Measurements from ENCODE around the gene PXK. TPM values are rescaled to one million over a fixed set of nuclear protein-coding genes. Genes with fewer than 3 reads are reported as not detected.
"Not testable (repeated sequence)": the region's sequence is repeated elsewhere in the genome, so short reads cannot be mapped to it uniquely, and the experiment has no call there.

Gene PXK
- total and polyA plus RNA-seq, 4 donors: 6.0 to 15.9 (median 12.6) TPM

GRCh38 chr3:58434990-58435389, 102.3 kb downstream of the PXK start:
- H3K9ac ChIP-seq (ENCODE audit: low read depth in 1 of 2, low read length in 2 of 2): no peak overlapping the region
- peak; percentile 44 for TF ChIP-seq NR2F2 (IDR thresholded peaks at IDR 0.05)
- no peak for TF ChIP-seq GABPA (IDR thresholded peaks at IDR 0.05 in 1 of 2, conservative IDR thresholded peaks at IDR 0.05 in 1 of 2)
- peak; percentile 84 for TF ChIP-seq REST (IDR thresholded peaks at IDR 0.05)
- peaks cover 4 to 15% (median 11%) of the 10 kb centered on the region in 4 donors for H3K4me1 ChIP-seq (ENCODE audit: control insufficient read depth in 4 of 4, insufficient read depth in 4 of 4, low read length in 3 of 4)
- no peak overlapping the region for H3K4me3 ChIP-seq (ENCODE audit: low read depth in 1 of 3, low read length in 3 of 3)
- 88% methylated on average over 1 of the region's 1 CpG for WGBS
- H3K27ac ChIP-seq (ENCODE audit: low read depth in 1 of 2, low read length in 2 of 2): peak overlapping the region in 1 of 2 donors; percentile 42
- H3K9me3 ChIP-seq (ENCODE audit: control insufficient read depth in 4 of 4, low read length in 3 of 4): no peaks in the 10 kb centered on the region
- H3K27me3 ChIP-seq (ENCODE audit: control insufficient read depth in 4 of 4, insufficient read depth in 4 of 4, low read length in 3 of 4): no peaks in the 10 kb centered on the region
- H3K36me3 ChIP-seq (ENCODE audit: control insufficient read depth in 4 of 4, insufficient read depth in 3 of 4, low read depth in 1 of 4, low read length in 3 of 4): peaks cover 2 to 17% (median 8%) of the 10 kb centered on the region in 4 donors
- DNase-seq (ENCODE audit: low spot score): no peak

- H3K9me3 ChIP-seq (ENCODE audit: control insufficient read depth in 4 of 4, low read length in 3 of 4); H3K36me3 ChIP-seq (ENCODE audit: control insufficient read depth in 4 of 4, insufficient read depth in 3 of 4, low read depth in 1 of 4, low read length in 3 of 4); DNase-seq (ENCODE audit: low spot score); H3K27ac ChIP-seq (ENCODE audit: low read depth in 1 of 2, low read length in 2 of 2); H3K4me3 ChIP-seq (ENCODE audit: low read depth in 1 of 3, low read length in 3 of 3); H3K27me3 ChIP-seq (ENCODE audit: control insufficient read depth in 4 of 4, insufficient read depth in 4 of 4, low read length in 3 of 4); H3K9ac ChIP-seq (ENCODE audit: low read depth in 1 of 2, low read length in 2 of 2): not testable (repeated sequence)
- WGBS: 89% methylated on average over 8 of the region's 8 CpGs
- peaks cover 4 to 15% (median 11%) of the 10 kb centered on the region in 4 donors for H3K4me1 ChIP-seq (ENCODE audit: control insufficient read depth in 4 of 4, insufficient read depth in 4 of 4, low read length in 3 of 4)
These were observed 104.6 kb downstream of the PXK start for GRCh38 chr3:58437276-58437675.

- H3K4me3 ChIP-seq (ENCODE audit: low read depth in 1 of 3, low read length in 3 of 3); H3K27me3 ChIP-seq (ENCODE audit: control insufficient read depth in 4 of 4, insufficient read depth in 4 of 4, low read length in 3 of 4); H3K27ac ChIP-seq (ENCODE audit: low read depth in 1 of 2, low read length in 2 of 2); H3K36me3 ChIP-seq (ENCODE audit: control insufficient read depth in 4 of 4, insufficient read depth in 3 of 4, low read depth in 1 of 4, low read length in 3 of 4); H3K4me1 ChIP-seq (ENCODE audit: control insufficient read depth in 4 of 4, insufficient read depth in 4 of 4, low read length in 3 of 4); H3K9me3 ChIP-seq (ENCODE audit: control insufficient read depth in 4 of 4, low read length in 3 of 4); H3K9ac ChIP-seq (ENCODE audit: low read depth in 1 of 2, low read length in 2 of 2); DNase-seq (ENCODE audit: low spot score): not testable (repeated sequence)
- WGBS: 93% methylated on average over 6 of the region's 6 CpGs
These were observed 108.3 kb downstream of the PXK start for GRCh38 chr3:58440996-58441355.

- Histone ChIP-seq H3K9me3 (ENCODE audit: control insufficient read depth in 4 of 4, low read length in 3 of 4) (no peaks in the 10 kb centered on the region), H3K9ac (ENCODE audit: low read depth in 1 of 2, low read length in 2 of 2) (no peak overlapping the region), H3K27me3 (ENCODE audit: control insufficient read depth in 4 of 4, insufficient read depth in 4 of 4, low read length in 3 of 4) (no peaks in the 10 kb centered on the region), H3K4me1 (ENCODE audit: control insufficient read depth in 4 of 4, insufficient read depth in 4 of 4, low read length in 3 of 4) (no peaks in the 10 kb centered on the region), H3K27ac (ENCODE audit: low read depth in 1 of 2, low read length in 2 of 2) (no peak overlapping the region), H3K4me3 (ENCODE audit: low read depth in 1 of 3, low read length in 3 of 3) (no peak overlapping the region), H3K36me3 (ENCODE audit: control insufficient read depth in 4 of 4, insufficient read depth in 3 of 4, low read depth in 1 of 4, low read length in 3 of 4) (no peaks in the 10 kb centered on the region)
- no peak for TF ChIP-seq GABPA (IDR thresholded peaks at IDR 0.05 in 1 of 2, conservative IDR thresholded peaks at IDR 0.05 in 1 of 2)
- no peak for TF ChIP-seq FOXA1 (IDR thresholded peaks at IDR 0.05)
- no peak for TF ChIP-seq ZBTB33 (IDR thresholded peaks at IDR 0.05)
- no peak for TF ChIP-seq JUND (IDR thresholded peaks at IDR 0.05)
- no peak for TF ChIP-seq HNF4G (IDR thresholded peaks at IDR 0.05)
- TF ChIP-seq YY1 (IDR thresholded peaks at IDR 0.05): no peak
- WGBS: 86% methylated on average over 4 of the region's 4 CpGs
- no peak for DNase-seq (ENCODE audit: low spot score)
These were observed 109.1 kb downstream of the PXK start for GRCh38 chr3:58441514-58442450.
